ENCODE measurements around the gene IFT25.
"Not testable (repeated sequence)": the region's sequence is repeated elsewhere in the genome, so short reads cannot be mapped to it uniquely, and the experiment has no call there.

IFT25 gene

DNA sequence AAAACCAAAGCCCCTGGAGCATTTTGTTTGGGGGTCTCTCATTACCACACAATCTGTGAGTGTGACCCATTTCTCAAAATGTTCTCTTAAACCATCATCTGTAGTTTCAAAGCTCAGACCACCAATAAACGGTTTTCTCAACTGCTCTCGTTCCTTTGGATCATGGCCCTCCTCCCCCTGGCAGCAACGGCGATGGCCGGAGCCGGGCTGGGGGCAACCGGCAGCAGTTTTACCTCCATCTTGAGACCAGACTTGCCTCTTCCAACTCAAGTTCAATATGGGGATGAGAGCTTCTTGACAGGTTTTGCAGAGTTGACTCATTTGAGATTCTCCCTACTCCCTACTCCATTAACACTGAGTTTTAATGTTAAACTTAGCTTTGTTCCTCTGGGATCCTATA is 30.4 kb upstream of the IFT25 start:
- H3K9me3 ChIP-seq (ENCODE audit: control insufficient read depth, low read length) = no peaks in the 10 kb centered on the region
- peaks cover 4% of the 10 kb centered on the region for H3K4me1 ChIP-seq (ENCODE audit: control insufficient read depth, insufficient read depth, low read length, poor library complexity, severe bottlenecking)
- H3K36me3 ChIP-seq (ENCODE audit: control insufficient read depth, insufficient read depth, low read length) = peaks cover 28% of the 10 kb centered on the region
- H3K27ac ChIP-seq (ENCODE audit: low read depth, low read length, severe bottlenecking) = no peak overlapping the region
- 89 to 93% methylated on average over 4 of the region's 7 CpGs for WGBS, 2 experiments (ENCODE audit: insufficient coverage in 2 of 2)
- no peak overlapping the region for H3K4me3 ChIP-seq (ENCODE audit: extremely low read depth, insufficient read depth, low read length, poor library complexity, severe bottlenecking)

DNA sequence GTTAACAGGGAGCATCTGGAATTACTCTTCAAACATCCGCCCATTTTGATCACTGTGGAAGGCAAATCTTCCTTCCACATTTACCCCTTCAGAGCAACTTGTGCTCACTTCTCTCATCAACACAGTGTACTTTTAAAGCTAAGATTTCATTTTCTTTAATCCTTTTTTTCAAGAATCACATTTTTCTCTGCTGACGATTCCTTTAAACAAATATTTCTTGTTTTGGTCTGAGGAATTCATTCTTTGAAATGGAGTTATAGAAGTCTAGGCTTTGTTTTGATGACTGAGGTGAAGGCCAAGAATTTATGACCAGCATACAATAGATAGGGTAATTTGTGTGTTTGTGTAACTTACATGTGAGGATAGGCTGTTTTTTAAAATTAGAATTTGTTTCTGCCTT is 26.2 kb upstream of the IFT25 start:
- Histone ChIP-seq H3K36me3 (ENCODE audit: control insufficient read depth, insufficient read depth, low read length) (peaks cover 66% of the 10 kb centered on the region), H3K4me3 (ENCODE audit: extremely low read depth, insufficient read depth, low read length, poor library complexity, severe bottlenecking) (no peak overlapping the region), H3K4me1 (ENCODE audit: control insufficient read depth, insufficient read depth, low read length, poor library complexity, severe bottlenecking) (peaks cover 4% of the 10 kb centered on the region), H3K9me3 (ENCODE audit: control insufficient read depth, low read length) (no peaks in the 10 kb centered on the region), H3K27ac (ENCODE audit: low read depth, low read length, severe bottlenecking) (no peak overlapping the region)
- WGBS, 2 experiments (ENCODE audit: insufficient coverage in 2 of 2) = 95 to 100% methylated on average over 1 of the region's 2 CpGs

- not testable (repeated sequence) for H3K4me1 ChIP-seq (ENCODE audit: control insufficient read depth, insufficient read depth, low read length, poor library complexity, severe bottlenecking); H3K27ac ChIP-seq (ENCODE audit: low read depth, low read length, severe bottlenecking); H3K9me3 ChIP-seq (ENCODE audit: control insufficient read depth, low read length); H3K4me3 ChIP-seq (ENCODE audit: extremely low read depth, insufficient read depth, low read length, poor library complexity, severe bottlenecking)
- WGBS, 2 experiments (ENCODE audit: insufficient coverage in 2 of 2) = 67% methylated on average over 1 of the region's 2 CpGs; no CpG with 5 or more reads in 1 of the 2 experiments
- peaks cover 83% of the 10 kb centered on the region for H3K36me3 ChIP-seq (ENCODE audit: control insufficient read depth, insufficient read depth, low read length)
Observed at GRCh38 chr1:53969323-53969722, 23.8 kb upstream of the IFT25 start.

GRCh38 chr1:53968125-53968513 is 22.6 kb upstream of the IFT25 start:
- H3K4me1 ChIP-seq (ENCODE audit: control insufficient read depth, insufficient read depth, low read length, poor library complexity, severe bottlenecking) = no peaks in the 10 kb centered on the region
- peaks cover 92% of the 10 kb centered on the region for H3K36me3 ChIP-seq (ENCODE audit: control insufficient read depth, insufficient read depth, low read length)
- H3K4me3 ChIP-seq (ENCODE audit: extremely low read depth, insufficient read depth, low read length, poor library complexity, severe bottlenecking) = no peak overlapping the region
- no peak overlapping the region for H3K27ac ChIP-seq (ENCODE audit: low read depth, low read length, severe bottlenecking)
- WGBS, 2 experiments (ENCODE audit: insufficient coverage in 2 of 2) = 83 to 100% methylated on average over 1 of the region's 2 CpGs
- no peaks in the 10 kb centered on the region for H3K9me3 ChIP-seq (ENCODE audit: control insufficient read depth, low read length)

DNA sequence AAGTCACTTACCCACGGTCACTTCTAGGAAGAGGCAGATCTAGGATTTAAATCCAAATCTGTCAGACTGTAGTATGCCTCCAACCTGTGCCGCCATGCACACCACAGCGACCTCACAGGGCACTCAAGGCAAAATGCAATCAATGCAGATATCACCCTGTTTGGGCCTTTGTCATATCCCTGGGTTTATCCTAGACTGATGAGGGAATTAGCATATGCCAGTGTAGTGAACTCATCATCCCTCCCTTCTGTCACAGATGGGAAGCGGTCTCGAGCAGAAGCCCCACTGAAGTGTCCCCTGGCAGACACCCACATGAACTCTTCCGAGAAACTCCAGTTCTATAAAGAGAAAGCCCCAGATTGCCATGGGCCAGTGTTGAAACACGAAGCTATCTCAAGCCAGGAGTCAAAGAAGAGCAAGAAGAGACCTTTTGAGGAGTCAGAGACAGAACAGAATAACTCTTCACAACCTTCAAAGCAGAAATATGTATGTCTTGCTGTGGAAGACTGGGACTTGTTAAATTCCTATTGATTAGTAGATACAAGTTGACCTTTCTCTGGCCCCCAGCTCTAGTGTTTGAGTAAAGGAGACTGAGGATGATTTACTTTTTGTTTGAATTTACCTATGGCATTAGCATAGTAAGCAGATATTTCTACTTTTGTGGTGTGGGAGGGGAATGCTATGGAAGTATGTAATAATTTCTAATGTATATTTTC is 22.1 kb upstream of the IFT25 start:
- Histone ChIP-seq H3K27ac (ENCODE audit: low read depth, low read length, severe bottlenecking) (peak overlapping the region; percentile 10), H3K36me3 (ENCODE audit: control insufficient read depth, insufficient read depth, low read length) (peaks cover 92% of the 10 kb centered on the region), H3K4me1 (ENCODE audit: control insufficient read depth, insufficient read depth, low read length, poor library complexity, severe bottlenecking) (no peaks in the 10 kb centered on the region), H3K4me3 (ENCODE audit: extremely low read depth, insufficient read depth, low read length, poor library complexity, severe bottlenecking) (no peak overlapping the region), H3K9me3 (ENCODE audit: control insufficient read depth, low read length) (no peaks in the 10 kb centered on the region)
- WGBS, 2 experiments (ENCODE audit: insufficient coverage in 2 of 2) = 86 to 90% methylated on average over 4 to 5 of the region's 7 CpGs

DNA sequence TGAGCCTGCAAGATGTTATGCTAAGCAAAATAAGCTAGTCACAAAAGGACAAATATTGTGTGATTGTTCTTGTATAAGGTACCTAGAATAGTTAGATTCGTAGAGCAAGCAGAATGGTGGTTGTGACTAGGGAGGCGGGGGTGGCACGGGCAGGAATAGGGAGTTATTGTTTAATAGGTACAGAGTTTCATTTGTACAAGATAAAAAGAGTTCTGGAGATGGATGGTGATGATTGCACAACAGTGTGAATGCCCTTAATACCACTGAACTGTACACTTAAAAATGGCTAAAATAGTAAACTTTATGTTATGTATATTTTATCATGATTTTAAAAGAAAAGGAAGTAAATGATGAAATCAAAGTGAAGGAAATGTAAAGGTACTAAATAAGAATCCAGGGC is 21.3 kb upstream of the IFT25 start:
- peaks cover 92% of the 10 kb centered on the region for H3K36me3 ChIP-seq (ENCODE audit: control insufficient read depth, insufficient read depth, low read length)
- WGBS, 2 experiments (ENCODE audit: insufficient coverage in 2 of 2) = 97 to 100% methylated on average over 1 to 3 of the region's 3 CpGs
- no peak overlapping the region for H3K27ac ChIP-seq (ENCODE audit: low read depth, low read length, severe bottlenecking)
- H3K4me3 ChIP-seq (ENCODE audit: extremely low read depth, insufficient read depth, low read length, poor library complexity, severe bottlenecking) = no peak overlapping the region
- no peaks in the 10 kb centered on the region for H3K4me1 ChIP-seq (ENCODE audit: control insufficient read depth, insufficient read depth, low read length, poor library complexity, severe bottlenecking)
- H3K9me3 ChIP-seq (ENCODE audit: control insufficient read depth, low read length) = no peaks in the 10 kb centered on the region

- 88 to 89% methylated on average over 5 of the region's 5 CpGs for WGBS, 2 experiments (ENCODE audit: insufficient coverage in 2 of 2)
- Histone ChIP-seq H3K36me3 (ENCODE audit: control insufficient read depth, insufficient read depth, low read length) (peaks cover 96% of the 10 kb centered on the region), H3K27ac (ENCODE audit: low read depth, low read length, severe bottlenecking) (no peak overlapping the region)
Observed at GRCh38 chr1:53964109-53964508, 18.6 kb upstream of the IFT25 start.

GRCh38 chr1:53963460-53963859 is 18.0 kb upstream of the IFT25 start:
- H3K36me3 ChIP-seq (ENCODE audit: control insufficient read depth, insufficient read depth, low read length) = peaks cover 92% of the 10 kb centered on the region

More at GRCh38 chr1:53964109-53964508, 18.6 kb upstream of the IFT25 start:
- Histone ChIP-seq H3K4me1 (ENCODE audit: control insufficient read depth, insufficient read depth, low read length, poor library complexity, severe bottlenecking) (no peaks in the 10 kb centered on the region), H3K9me3 (ENCODE audit: control insufficient read depth, low read length) (no peaks in the 10 kb centered on the region), H3K4me3 (ENCODE audit: extremely low read depth, insufficient read depth, low read length, poor library complexity, severe bottlenecking) (no peak overlapping the region)

GRCh38 chr1:53962395-53962794 is 16.9 kb upstream of the IFT25 start:
- Histone ChIP-seq H3K4me3 (ENCODE audit: extremely low read depth, insufficient read depth, low read length, poor library complexity, severe bottlenecking) (no peak overlapping the region), H3K36me3 (ENCODE audit: control insufficient read depth, insufficient read depth, low read length) (peaks cover 89% of the 10 kb centered on the region), H3K9me3 (ENCODE audit: control insufficient read depth, low read length) (no peaks in the 10 kb centered on the region), H3K4me1 (ENCODE audit: control insufficient read depth, insufficient read depth, low read length, poor library complexity, severe bottlenecking) (peaks cover 3% of the 10 kb centered on the region), H3K27ac (ENCODE audit: low read depth, low read length, severe bottlenecking) (no peak overlapping the region)
- WGBS, 2 experiments (ENCODE audit: insufficient coverage in 2 of 2) = 96 to 100% methylated on average over 3 to 4 of the region's 4 CpGs

More at GRCh38 chr1:53963460-53963859, 18.0 kb upstream of the IFT25 start:
- Histone ChIP-seq H3K4me3 (ENCODE audit: extremely low read depth, insufficient read depth, low read length, poor library complexity, severe bottlenecking) (no peak overlapping the region), H3K27ac (ENCODE audit: low read depth, low read length, severe bottlenecking) (no peak overlapping the region), H3K4me1 (ENCODE audit: control insufficient read depth, insufficient read depth, low read length, poor library complexity, severe bottlenecking) (no peaks in the 10 kb centered on the region), H3K9me3 (ENCODE audit: control insufficient read depth, low read length) (no peaks in the 10 kb centered on the region)
- WGBS, 2 experiments (ENCODE audit: insufficient coverage in 2 of 2) = 96 to 97% methylated on average over 4 of the region's 4 CpGs

DNA sequence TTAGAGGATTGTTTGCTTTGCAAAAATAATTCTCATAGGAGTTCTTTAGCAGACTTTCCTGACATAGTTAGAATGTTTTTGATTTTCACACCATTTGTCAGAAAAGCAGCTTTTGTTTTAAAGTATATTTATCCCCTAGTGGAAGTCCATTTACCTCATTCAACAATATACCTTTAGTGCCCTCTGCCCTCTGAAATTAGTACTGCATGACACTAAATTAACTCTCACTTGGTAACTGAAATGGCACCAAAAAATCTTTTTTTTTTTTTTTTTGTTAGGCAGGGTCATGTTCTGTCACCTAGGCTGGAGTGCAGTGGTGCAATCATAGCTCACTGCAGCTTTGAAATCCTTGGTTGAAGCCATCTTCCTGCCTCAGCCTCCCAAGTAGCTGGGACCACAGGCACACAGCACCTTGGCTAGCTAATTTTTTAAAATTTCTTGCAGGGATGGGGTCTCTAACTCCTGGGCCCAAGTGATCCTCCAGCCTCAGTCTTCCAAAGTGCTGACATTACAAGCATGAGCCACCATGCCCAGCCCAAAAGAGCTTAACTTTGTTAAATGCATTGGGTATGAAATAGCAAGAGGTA is 14.3 kb upstream of the IFT25 start:
- H3K36me3 ChIP-seq (ENCODE audit: control insufficient read depth, insufficient read depth, low read length) = peaks cover 83% of the 10 kb centered on the region
- peaks cover 17% of the 10 kb centered on the region for H3K4me1 ChIP-seq (ENCODE audit: control insufficient read depth, insufficient read depth, low read length, poor library complexity, severe bottlenecking)
- H3K9me3 ChIP-seq (ENCODE audit: control insufficient read depth, low read length) = no peaks in the 10 kb centered on the region
- H3K27ac ChIP-seq (ENCODE audit: low read depth, low read length, severe bottlenecking) = no peak overlapping the region
- H3K4me3 ChIP-seq (ENCODE audit: extremely low read depth, insufficient read depth, low read length, poor library complexity, severe bottlenecking) = no peak overlapping the region

DNA sequence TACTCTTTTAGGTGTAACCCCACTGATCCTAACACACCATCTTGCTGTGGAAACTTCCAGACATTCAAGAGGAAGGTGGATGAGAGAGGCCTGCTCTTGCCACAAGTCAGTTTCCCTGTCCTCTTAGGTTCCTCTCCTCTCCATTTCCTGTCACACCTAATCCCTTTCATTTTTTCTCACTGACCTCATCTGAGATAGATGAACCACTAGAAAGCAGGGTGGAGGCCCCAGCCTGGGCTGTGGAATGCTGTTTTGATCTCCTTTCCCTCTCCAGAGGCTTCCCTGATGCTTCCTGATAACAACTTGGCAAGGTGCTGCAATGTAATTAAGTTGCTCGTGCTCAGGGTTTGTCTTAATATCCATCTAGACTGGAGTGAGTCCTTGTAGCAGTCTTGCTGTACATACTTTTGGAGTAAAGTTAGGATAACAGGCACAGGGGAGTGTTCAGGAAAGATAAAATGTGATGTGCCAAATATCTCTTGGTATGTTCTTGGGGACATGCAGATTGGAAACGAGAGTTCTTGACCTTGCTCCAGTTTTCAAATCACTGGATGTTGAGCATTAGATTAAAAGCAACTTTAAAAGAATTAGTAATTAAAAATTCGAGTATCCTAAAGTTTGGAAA is 11.8 kb upstream of the IFT25 start:
- WGBS, 2 experiments (ENCODE audit: insufficient coverage in 2 of 2) = 56 to 71% methylated on average over 2 of the region's 3 CpGs
- H3K36me3 ChIP-seq (ENCODE audit: control insufficient read depth, insufficient read depth, low read length) = peaks cover 84% of the 10 kb centered on the region
- no peaks in the 10 kb centered on the region for H3K9me3 ChIP-seq (ENCODE audit: control insufficient read depth, low read length)
- H3K27ac ChIP-seq (ENCODE audit: low read depth, low read length, severe bottlenecking) = peak overlapping the region; percentile 78
- no peak overlapping the region for H3K4me3 ChIP-seq (ENCODE audit: extremely low read depth, insufficient read depth, low read length, poor library complexity, severe bottlenecking)
- peaks cover 17% of the 10 kb centered on the region for H3K4me1 ChIP-seq (ENCODE audit: control insufficient read depth, insufficient read depth, low read length, poor library complexity, severe bottlenecking)

Measured in mesodermal cell (in vitro differentiated cells).